Pulmonary artery endothelial cell (primary cell): ENCODE measurements around the gene IREB2. TPM values are rescaled to one million over a fixed set of nuclear protein-coding genes. Genes with fewer than 3 reads are reported as not detected.
A peak's percentile ranks its signal among the peaks of the same experiment; 100 is the strongest.
"Not testable (repeated sequence)": the region's sequence is repeated elsewhere in the genome, so short reads cannot be mapped to it uniquely, and the experiment has no call there.

Experiments
- DNase-seq: peaks from one replicate; pipeline ENCODE4 v3.0.0-alpha.2; 2011; ENCODE audit warnings: low read depth, low spot score
- total RNA-seq: library from RNA; depleted of rRNA; stranded (reverse); fragments of >200 nt; gene quantifications from 2 replicates; pipeline ENCODE4 v1.2.3, GENCODE V29; 2014

The IREB2 gene
- 21.4 and 23.5 TPM in 2 replicates for total RNA-seq

DNA sequence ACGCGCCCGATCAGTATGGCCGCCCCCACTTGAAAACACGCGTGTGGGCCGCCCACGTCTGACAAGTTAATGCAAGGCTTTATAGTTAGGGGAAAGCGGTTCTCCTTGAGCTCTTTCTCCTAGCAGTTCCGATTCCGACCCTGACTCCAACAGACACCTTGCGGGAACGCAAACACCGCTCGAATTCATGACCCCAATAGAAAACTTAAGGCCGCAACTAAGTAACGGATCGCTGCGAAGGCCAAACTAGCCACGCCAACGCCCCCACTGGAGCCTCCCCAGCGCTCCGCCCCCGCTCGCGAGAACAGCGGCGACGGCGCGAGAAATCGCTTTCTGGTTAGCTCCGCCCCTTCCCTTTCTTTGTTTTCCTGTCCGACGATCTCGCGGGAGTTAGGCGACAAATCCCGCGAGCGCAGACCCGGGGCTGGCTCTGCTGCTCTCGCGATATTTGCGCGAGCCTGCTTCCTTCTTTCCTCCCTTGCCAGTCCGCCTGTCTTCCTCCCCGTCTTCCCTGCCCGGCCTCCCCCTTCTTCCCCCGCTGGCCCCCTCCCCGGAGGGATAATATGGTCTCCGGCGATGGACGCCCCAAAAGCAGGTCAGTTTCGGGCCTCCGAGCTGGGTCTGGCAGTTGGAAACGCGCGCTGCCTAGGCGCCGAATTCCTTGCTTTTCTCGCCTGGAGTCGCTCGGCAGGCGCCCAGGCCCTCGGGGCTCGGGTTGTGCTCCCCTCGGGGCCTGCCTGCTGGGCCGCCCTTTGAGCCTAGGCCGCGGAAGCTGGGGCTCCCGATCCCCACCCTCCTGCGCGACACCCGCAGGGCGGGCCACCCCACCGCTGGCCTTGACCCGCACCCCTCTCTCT, at the start of gene IREB2:
Gene IREB2, plus strand, starts transcription at position 455 of the 857 bp plus-strand sequence. Its CDS starts 122 bp downstream, at position 577.
- peak; percentile 93 for DNase-seq

DNA sequence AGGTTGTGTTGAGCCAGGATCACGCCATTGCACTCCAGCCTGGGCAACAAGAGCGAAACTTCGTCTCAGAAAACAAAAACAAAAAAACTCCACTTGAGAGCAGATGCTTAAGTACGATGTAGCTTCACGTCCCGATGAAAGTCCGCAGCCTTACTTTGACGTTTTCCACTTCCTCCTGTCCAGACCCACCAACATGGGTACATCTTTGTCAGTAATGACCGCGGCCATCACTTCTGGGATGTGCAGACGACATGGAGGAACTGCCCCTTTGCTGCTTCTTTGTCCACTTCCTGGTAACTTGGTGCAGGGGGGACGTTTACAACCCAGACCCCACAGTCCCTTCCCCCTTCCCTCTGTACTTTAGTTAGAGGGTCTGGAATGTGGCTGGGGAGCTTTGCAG, 49.2 kb upstream of the IREB2 start:
- no peak for DNase-seq

GRCh38 chr15:78389322-78389721, 48.7 kb upstream of the IREB2 start:
- DNase-seq = no peak

DNA sequence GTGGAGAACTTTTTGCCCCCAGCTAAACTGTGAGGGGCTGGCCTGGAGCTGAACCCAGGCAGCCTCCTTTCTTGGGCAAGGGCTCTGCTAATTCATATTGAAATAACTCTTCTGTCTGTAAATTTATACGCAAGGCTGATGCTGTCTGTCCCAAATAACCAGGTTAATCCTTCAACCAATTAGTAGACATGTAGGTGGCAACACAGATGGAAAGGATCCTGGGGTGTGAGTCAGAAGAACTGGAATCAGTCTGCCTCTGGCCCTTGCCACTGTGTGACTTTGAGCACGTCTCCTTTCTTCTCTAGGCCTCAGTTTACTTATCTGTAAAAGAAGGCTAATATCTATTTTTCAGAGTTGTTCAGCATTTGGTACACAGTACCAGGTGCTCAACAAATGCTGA, 48.3 kb upstream of the IREB2 start:
- no peak for DNase-seq

DNA sequence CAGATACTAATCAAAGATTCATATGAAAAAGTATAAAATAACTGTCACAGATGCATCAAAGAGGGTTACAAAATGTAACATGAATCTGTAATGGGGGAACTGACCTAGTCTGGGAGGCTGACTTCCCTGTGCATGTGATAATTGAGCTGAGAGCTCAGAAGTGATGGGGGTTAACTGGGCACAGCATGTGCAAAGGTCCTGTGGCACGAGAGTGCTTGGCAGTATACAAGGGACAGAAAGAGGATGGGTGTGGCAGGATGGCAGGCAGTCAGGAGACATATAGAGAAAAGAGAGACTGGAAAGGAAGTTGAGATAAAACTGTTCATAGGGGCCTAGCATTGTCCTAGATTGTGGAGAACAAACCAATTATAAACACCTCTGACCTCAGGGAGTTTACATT, 47.8 kb upstream of the IREB2 start:
- no peak for DNase-seq

DNA sequence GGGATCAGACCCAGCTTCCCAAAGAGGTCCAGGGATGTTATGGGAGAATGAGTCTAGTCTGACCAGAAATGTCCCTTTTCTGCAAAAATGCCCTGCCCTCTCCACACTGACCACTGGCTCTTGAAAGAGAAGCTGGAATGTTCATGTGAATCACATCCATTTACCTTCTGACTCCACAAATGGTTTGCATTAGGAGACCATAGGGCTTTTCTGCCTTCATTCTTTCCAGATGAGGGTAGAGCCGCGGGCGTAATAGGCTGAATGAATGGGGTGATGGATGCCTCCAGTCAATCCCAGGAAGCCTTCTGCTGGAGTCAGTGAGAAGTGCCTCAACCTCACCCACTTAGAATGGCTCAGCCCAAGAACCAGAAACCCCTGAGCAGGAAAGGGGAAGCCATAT, 47.2 kb upstream of the IREB2 start:
- no peak for DNase-seq

DNA sequence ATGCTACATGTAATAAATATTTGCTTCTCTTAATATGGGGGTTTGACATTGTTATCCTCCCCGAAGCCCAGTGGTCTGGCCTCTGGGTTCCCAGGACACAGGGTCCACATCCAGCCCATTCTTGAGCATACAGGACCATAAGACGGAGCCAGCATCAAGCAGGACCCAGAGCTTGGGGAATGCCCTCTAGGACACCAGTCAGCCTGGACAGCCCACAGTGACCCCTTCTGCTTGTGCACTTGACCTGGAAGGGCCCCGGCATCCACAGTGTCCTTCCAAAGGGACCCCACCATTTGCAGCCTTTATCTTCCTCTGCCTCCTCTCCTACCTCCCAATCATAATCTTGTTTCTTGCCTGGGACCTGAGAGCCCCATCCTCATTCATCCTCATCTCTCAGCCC, 46.2 kb upstream of the IREB2 start:
- DNase-seq = no peak

DNA sequence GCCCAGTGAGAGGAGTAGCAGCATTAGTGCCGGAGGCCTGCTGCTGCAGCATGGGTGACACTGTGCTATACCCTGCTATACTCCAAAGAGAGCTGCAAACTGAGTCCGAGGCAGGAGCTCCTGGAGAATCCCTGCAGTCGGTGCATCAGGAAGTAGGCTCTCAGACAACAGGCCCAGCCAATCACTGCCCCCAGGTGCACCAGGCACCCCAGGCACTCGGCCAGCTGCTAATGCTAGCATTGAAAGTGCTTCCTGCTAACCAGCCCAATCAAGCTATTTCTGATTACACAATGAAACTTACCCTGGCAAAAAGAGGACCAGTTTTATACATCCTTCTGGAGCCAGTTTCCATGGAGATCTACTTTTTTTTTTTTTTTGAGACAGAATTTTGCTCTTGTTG, 45.6 kb upstream of the IREB2 start:
- no peak for DNase-seq

- DNase-seq = no peak
Measured at GRCh38 chr15:78393137-78393536, 44.9 kb upstream of the IREB2 start.

DNA sequence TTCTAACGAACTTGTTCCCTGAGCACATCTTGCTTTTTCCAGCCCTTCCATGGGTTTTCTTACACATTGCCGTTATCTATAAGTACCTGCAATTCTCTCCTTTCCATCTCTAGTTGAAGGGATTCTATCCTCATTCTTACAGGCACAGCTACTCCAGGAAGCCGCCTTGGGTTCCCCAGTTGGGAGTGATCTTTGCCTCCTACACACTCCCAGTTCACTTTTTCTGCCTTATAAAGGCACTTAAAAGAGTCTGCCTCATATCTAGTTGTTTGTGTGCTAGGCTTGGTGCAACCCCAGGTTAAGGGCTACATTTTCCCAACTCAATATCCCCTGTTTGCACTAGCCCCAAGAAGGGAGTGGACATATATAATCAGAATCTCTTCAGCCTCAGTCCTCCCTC, 44.0 kb upstream of the IREB2 start:
- no peak for DNase-seq

DNA sequence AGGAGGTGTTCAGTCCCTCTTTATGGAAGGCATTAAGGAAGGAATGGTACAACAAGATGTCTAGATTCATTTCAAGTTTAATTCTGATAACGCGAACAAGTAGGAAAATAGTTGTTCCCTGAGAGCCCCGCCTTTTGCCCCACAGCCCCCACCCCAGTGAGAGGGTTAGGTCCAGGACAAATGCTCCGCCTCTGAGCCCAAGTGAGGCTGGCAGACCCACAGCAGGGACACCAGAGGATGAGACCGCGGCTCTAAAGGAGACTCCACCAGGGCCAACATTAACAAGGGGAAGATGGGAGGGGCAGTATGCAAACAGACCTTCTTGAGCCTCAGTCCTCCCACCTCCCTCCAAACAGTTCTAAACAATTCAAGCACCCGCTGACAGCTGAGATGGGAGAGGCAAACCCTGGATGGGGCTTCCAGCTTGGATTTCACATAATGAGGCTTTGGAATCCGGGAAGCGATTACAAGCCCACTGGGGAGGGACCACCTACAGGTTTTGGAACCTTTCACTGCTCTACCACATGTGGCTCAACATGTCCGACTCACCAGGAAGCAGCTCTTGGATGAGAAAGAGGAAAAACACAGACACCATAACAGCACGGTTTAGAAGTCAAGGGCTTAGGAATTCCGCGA, 42.9 kb upstream of the IREB2 start:
- DNase-seq = no peak

DNA sequence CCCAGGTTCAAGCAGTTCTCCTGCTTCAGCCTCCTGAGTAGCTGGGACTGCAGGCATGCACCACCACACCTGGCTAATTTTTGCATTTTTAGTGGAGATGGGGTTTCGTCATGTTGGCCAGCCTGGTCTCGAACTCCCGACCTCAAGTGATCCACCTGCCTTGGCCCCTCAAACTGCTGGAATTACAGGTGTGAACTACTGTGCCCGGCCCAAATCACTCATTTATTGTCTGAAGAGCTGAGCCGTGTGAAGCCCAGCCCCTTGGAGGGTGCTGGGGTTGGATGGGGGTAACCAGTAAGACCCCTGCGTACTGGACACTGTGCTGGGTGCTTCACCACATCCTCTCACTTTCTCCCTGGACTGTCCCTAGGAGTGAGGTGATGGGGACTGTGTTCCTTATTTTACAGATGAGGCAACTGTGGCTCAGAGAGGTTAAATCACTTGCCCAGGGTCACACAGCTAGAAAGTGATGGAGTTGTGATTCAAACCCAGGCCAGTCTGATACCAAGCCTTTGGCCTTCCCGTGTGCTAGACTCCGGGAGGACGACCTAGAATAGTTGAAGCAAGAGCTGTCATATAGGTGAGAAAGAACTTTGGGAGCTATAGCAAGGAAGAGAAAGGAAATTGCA, 41.7 kb upstream of the IREB2 start:
- DNase-seq = no peak

DNA sequence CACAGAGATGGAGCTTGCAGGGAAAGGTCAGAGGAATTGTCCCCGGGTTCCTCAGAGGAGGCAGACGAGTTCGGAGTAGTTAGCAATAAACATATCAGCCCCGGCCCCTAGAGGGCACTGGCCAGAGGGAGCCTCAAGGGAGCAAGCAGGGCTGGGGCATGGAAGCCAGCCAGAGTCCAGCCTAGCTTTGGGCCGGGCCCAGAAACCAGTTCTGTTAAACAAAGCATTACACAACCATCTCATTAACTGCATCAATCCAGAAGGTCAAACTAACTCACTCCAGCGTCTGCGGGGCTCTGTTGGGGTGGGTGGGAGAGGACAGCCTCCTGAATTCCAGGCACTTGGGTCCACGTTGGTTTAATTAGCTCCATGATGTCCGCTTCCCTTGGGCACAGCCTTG, 41.0 kb upstream of the IREB2 start:
- DNase-seq = no peak

DNA sequence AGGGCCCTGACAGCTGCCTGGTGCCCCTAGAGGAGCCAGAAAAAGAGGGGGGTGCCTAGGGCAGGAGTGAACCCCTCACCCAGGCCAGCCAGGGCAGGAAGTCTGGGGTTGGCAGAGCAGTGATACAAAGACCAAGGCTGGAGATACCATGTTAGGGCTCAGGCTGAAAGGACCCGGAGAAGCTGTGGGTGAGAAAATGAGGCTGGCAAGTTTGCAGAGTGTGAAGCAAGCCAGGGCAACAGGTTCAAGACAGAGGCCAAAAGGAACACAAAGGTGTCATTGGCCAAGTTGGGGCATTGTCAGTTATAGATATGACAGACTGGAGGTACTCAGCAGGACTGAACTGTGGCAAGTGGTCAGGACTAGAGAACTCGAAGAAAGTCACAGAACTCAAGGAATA, 40.6 kb upstream of the IREB2 start:
- no peak for DNase-seq

GRCh38 chr15:78398076-78398825, 39.8 kb upstream of the IREB2 start:
- DNase-seq = no peak

GRCh38 chr15:78399091-78399490, 38.9 kb upstream of the IREB2 start:
- no peak for DNase-seq

GRCh38 chr15:78402061-78402610, 35.9 kb upstream of the IREB2 start:
- DNase-seq = no peak

DNA sequence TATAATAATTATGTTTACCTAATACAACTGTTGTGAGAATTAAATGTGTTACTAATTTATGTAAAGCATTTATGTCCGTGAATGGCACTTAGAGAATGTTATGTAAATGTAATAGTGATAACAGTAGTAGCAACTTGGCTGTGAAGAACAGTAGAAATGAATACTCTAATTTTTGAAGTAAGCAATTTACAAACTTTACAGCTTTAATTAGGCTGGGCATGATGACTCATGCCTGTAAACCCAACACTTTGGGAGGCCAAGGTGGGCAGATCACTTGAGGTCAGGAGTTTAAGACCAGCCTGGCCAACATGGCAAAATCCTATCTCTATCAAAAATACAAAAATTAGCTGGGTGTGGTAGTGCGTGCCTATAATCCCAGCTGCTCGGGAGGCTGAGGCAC, 33.9 kb upstream of the IREB2 start:
- no peak for DNase-seq

DNA sequence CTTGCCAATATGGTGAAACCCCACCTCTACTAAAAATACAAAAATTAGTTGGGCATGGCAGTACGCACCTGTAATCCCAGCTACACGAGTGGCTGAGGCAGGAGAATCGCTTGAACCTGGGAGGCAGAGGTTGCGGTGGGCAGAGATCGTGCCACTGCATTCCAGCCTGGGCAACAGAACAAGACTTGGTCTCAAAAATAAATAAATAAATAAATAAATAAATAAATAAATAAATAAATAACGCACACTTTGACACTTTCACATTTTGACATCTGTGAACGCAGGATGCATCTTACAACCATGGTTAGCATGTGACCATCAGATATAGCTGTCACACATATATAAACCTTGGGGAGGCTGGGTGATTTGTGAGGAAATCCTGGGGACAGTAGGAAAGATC, 33.2 kb upstream of the IREB2 start:
- not testable (repeated sequence) for DNase-seq

- no peak for DNase-seq
Measured at GRCh38 chr15:78405336-78405924, 32.6 kb upstream of the IREB2 start.

- DNase-seq = no peak
Measured at GRCh38 chr15:78406016-78406585, 31.9 kb upstream of the IREB2 start.
